Gastrocnemius medialis (tissue), 4 donors: Measurements from ENCODE around the gene AMHR2.

Experiments
- CTCF ChIP-seq, 5 experiments: fragments of 450-650 bp in 3 of 5; fragments of 200-600 bp in 2 of 5; sonication (generic) in 2 of 5; IDR thresholded peaks in 4 of 5; conservative IDR thresholded peaks in 1 of 5; 1 replicate in 4 of 5; 2 replicates in 1 of 5; pipeline ENCODE4 v1.5.1; 2016 to 2019; ENCODE audit warnings: antibody characterized with exemption in 5 of 5, mild to moderate bottlenecking in 3 of 5, moderate library complexity in 3 of 5
- POLR2A ChIP-seq, 2 donors: fragments of 450-650 bp; IDR thresholded peaks; one replicate each; pipeline ENCODE4 v1.6.1; 2017; ENCODE audit warnings: antibody characterized with exemption in 2 of 2, mild to moderate bottlenecking in 2 of 2, moderate library complexity in 2 of 2

- TF ChIP-seq POLR2A (IDR thresholded peaks at IDR 0.05) = no peak
- TF ChIP-seq CTCF (IDR thresholded peaks at IDR 0.05 in 4 of 5, conservative IDR thresholded peaks at IDR 0.05 in 1 of 5) = no peak
Observed at GRCh38 chr12:53474819-53475218, 51.2 kb downstream of the AMHR2 start.
